ENCODE measurements around the gene ADAM12. TPM values are rescaled to one million over a fixed set of nuclear protein-coding genes. Genes with fewer than 3 reads are reported as not detected.

ADAM12 gene
- total RNA-seq, 1 donor from 2014 or later, result 3.7 TPM

- Histone ChIP-seq H3K9me3 (no peaks in the 10 kb centered on the region), H3K4me1 (no peaks in the 10 kb centered on the region), H3K4me3 (no peak overlapping the region), H3K36me3 (no peaks in the 10 kb centered on the region), H3K27ac (no peak overlapping the region), H3K27me3 (no peaks in the 10 kb centered on the region)
- DNase-seq (ENCODE audit: extremely low spot score in 2 of 2), result no peak
- TF ChIP-seq POLR2A (IDR thresholded peaks at IDR 0.05), result no peak
- no peak for TF ChIP-seq CTCF (IDR thresholded peaks at IDR 0.05)
- TF ChIP-seq POLR2AphosphoS5 (IDR thresholded peaks at IDR 0.05; ENCODE audit: insufficient read depth in 1 of 2, low read depth in 1 of 2), result no peak
- intact Hi-C loops (cut with DNase I), result no loop called here
These were observed 19.6 kb upstream of the ADAM12 start for GRCh38 chr10:126407831-126408230.

- intact Hi-C loops (cut with DNase I), result no loop called here
- no peak for TF ChIP-seq CTCF (IDR thresholded peaks at IDR 0.05)
- TF ChIP-seq POLR2A (IDR thresholded peaks at IDR 0.05), result no peak
- TF ChIP-seq POLR2AphosphoS5 (IDR thresholded peaks at IDR 0.05; ENCODE audit: insufficient read depth in 1 of 2, low read depth in 1 of 2), result no peak
- DNase-seq (ENCODE audit: extremely low spot score in 2 of 2), result no peak
- Histone ChIP-seq H3K27ac (no peak overlapping the region), H3K9me3 (no peaks in the 10 kb centered on the region), H3K4me3 (no peak overlapping the region), H3K36me3 (no peaks in the 10 kb centered on the region), H3K27me3 (no peaks in the 10 kb centered on the region), H3K4me1 (no peaks in the 10 kb centered on the region)
These were observed 17.0 kb upstream of the ADAM12 start for GRCh38 chr10:126405239-126405775.

GRCh38 chr10:126402721-126403695 lies 14.7 kb upstream of the ADAM12 start:
- H3K4me1 ChIP-seq, result peaks cover 3% of the 10 kb centered on the region
- H3K9me3 ChIP-seq, result no peaks in the 10 kb centered on the region
- no peak for DNase-seq (ENCODE audit: extremely low spot score in 2 of 2)
- no peaks in the 10 kb centered on the region for H3K36me3 ChIP-seq
- no peak for TF ChIP-seq POLR2A (IDR thresholded peaks at IDR 0.05)
- H3K27ac ChIP-seq, result no peak overlapping the region
- no peak overlapping the region for H3K4me3 ChIP-seq
- intact Hi-C loops (cut with DNase I), result no loop called here
- no peaks in the 10 kb centered on the region for H3K27me3 ChIP-seq

GRCh38 chr10:126400641-126401040 lies 12.4 kb upstream of the ADAM12 start:
- no peak overlapping the region for H3K4me3 ChIP-seq
- no peak for DNase-seq (ENCODE audit: extremely low spot score in 2 of 2)
- H3K27me3 ChIP-seq, result no peaks in the 10 kb centered on the region
- no peaks in the 10 kb centered on the region for H3K36me3 ChIP-seq
- H3K9me3 ChIP-seq, result no peaks in the 10 kb centered on the region
- H3K4me1 ChIP-seq, result peaks cover 5% of the 10 kb centered on the region
- TF ChIP-seq CTCF (IDR thresholded peaks at IDR 0.05) (no peak), POLR2AphosphoS5 (IDR thresholded peaks at IDR 0.05; ENCODE audit: insufficient read depth in 1 of 2, low read depth in 1 of 2) (no peak), POLR2A (IDR thresholded peaks at IDR 0.05) (no peak)
- no peak overlapping the region for H3K27ac ChIP-seq
- intact Hi-C loops (cut with DNase I), result no loop called here

GRCh38 chr10:126398924-126399323 lies 10.6 kb upstream of the ADAM12 start:
- Histone ChIP-seq H3K36me3 (no peaks in the 10 kb centered on the region), H3K4me3 (no peak overlapping the region), H3K4me1 (peaks cover 5% of the 10 kb centered on the region), H3K27me3 (no peaks in the 10 kb centered on the region), H3K9me3 (no peaks in the 10 kb centered on the region), H3K27ac (no peak overlapping the region)
- intact Hi-C loops (cut with DNase I), result no loop called here
- no peak for TF ChIP-seq POLR2AphosphoS5 (IDR thresholded peaks at IDR 0.05; ENCODE audit: insufficient read depth in 1 of 2, low read depth in 1 of 2)
- TF ChIP-seq POLR2A (IDR thresholded peaks at IDR 0.05), result no peak
- no peak for TF ChIP-seq CTCF (IDR thresholded peaks at IDR 0.05)
- no peak for DNase-seq (ENCODE audit: extremely low spot score in 2 of 2)
